H1 (cell line): ENCODE results near the gene SNX21. TPM values are rescaled to one million over a fixed set of nuclear protein-coding genes. Genes with fewer than 3 reads are reported as not detected.

Experiments
- CTCF ChIA-PET: fragments of 300-600 bp; sonication (Branson Sonifier 250); formaldehyde crosslinking; loops from one replicate; lab custom pipeline; 2021; ENCODE audit not compliant: partially characterized antibody; lab: Charles Lee
- POLR2A ChIA-PET: fragments of 300-600 bp; sonication (Branson Sonifier 250); formaldehyde crosslinking; loops from one replicate; lab custom pipeline; 2021; ENCODE audit warnings: inconsistent platforms; ENCODE audit not compliant: partially characterized antibody; lab: Charles Lee
- DNase-seq, 2 experiments: peaks; one replicate each; pipeline versions ENCODE4 v3.0.0 to v3.0.0-alpha.2; 2010 to 2022; ENCODE audit warnings: low spot score in 2 of 2, low read depth in 1 of 2, mixed read lengths in 1 of 2
- FAIRE-seq: peaks from 2 replicates; lab custom pipeline; 2011; peaks lifted over from hg19 to GRCh38; lab: Jason Lieb, UNC
- H2AFZ ChIP-seq: 2 replicates; pipeline ENCODE4 v1.8.1; 2012; ENCODE audit warnings: low read length, inconsistent platforms
- H2AK5ac ChIP-seq: 2 replicates; pipeline ENCODE4 v1.6.1; 2013; ENCODE audit warnings: low read depth, low read length
- H2BK120ac ChIP-seq: replicated peaks from 2 replicates; pipeline ENCODE3; 2013; ENCODE audit warnings: low read depth, low read length, inconsistent platforms
- H2BK12ac ChIP-seq: 2 replicates; pipeline ENCODE4 v1.6.1; 2013; ENCODE audit warnings: low read depth, low read length
- H2BK15ac ChIP-seq: 2 replicates; pipeline ENCODE4 v1.6.1; 2013; ENCODE audit warnings: low read length
- H2BK20ac ChIP-seq: 2 replicates; pipeline ENCODE4 v1.6.1; 2013; ENCODE audit warnings: low read length
- H2BK5ac ChIP-seq: 2 replicates; pipeline ENCODE4 v1.6.1; 2013; ENCODE audit warnings: low read depth, low read length
- H3K14ac ChIP-seq: 2 replicates; pipeline ENCODE4 v1.6.1; 2013; ENCODE audit warnings: inconsistent platforms; ENCODE audit not compliant: insufficient read length
- H3K18ac ChIP-seq: 2 replicates; pipeline ENCODE4 v1.6.1; 2013; ENCODE audit warnings: low read length; ENCODE audit errors: extremely low read depth
- H3K23ac ChIP-seq: 2 replicates; pipeline ENCODE4 v1.6.1; 2013; ENCODE audit warnings: inconsistent platforms; ENCODE audit not compliant: insufficient read length
- H3K23me2 ChIP-seq: 2 replicates; pipeline ENCODE4 v1.6.1; 2013; ENCODE audit warnings: low read depth, low read length
- H3K27ac ChIP-seq: 2 replicates; pipeline ENCODE4 v1.6.1; 2011; ENCODE audit warnings: low read depth, low read length, inconsistent platforms
- H3K27me3 ChIP-seq, 4 experiments: replicated peaks in 1 of 4; 1 replicate in 1 of 4; 2 replicates in 3 of 4; pipeline versions ENCODE4 v1.6.1 to v1.8.1; 2011 to 2013; ENCODE audit warnings: low read length in 3 of 4, mild to moderate bottlenecking in 3 of 4, inconsistent platforms in 2 of 4, mixed read lengths in 2 of 4, moderate library complexity in 1 of 4; ENCODE audit not compliant: control insufficient read depth in 3 of 4, insufficient read depth in 3 of 4; ENCODE audit errors: extremely low read depth in 1 of 4
- H3K36me3 ChIP-seq, 4 experiments: 2 replicates each; pipeline versions ENCODE4 v1.6.1 to v1.8.1; 2011 to 2013; ENCODE audit warnings: mild to moderate bottlenecking in 4 of 4, low read length in 3 of 4, moderate library complexity in 2 of 4, control low read depth in 1 of 4, inconsistent platforms in 1 of 4; ENCODE audit not compliant: insufficient read depth in 4 of 4, control insufficient read depth in 2 of 4
- H3K4ac ChIP-seq: replicated peaks from 2 replicates; pipeline ENCODE3; 2013; ENCODE audit warnings: low read length, low read depth, mixed read lengths, inconsistent platforms; ENCODE audit not compliant: insufficient read length
- H3K4me1 ChIP-seq, 4 experiments: replicated peaks in 1 of 4; 1 replicate in 1 of 4; 2 replicates in 3 of 4; pipeline versions ENCODE4 v1.6.1 to v1.8.1; 2011 to 2013; ENCODE audit warnings: low read length in 3 of 4, inconsistent platforms in 2 of 4, mixed read lengths in 1 of 4; ENCODE audit not compliant: insufficient read depth in 4 of 4, control insufficient read depth in 3 of 4
- H3K4me2 ChIP-seq, 2 experiments: 2 replicates each; pipeline versions ENCODE4 v1.6.1 to v1.8.1; 2011 to 2013; ENCODE audit warnings: low read depth in 2 of 2, low read length in 2 of 2, control low read depth in 1 of 2, inconsistent platforms in 1 of 2, mild to moderate bottlenecking in 1 of 2; ENCODE audit not compliant: insufficient read depth in 1 of 2
- H3K4me3 ChIP-seq, 4 experiments: fragments of 200-600, 300-600 bp in 1 of 4; sonication (generic), shearing (Covaris generic), sonication (Bioruptor Twin) in 1 of 4; 2 replicates each; pipeline versions ENCODE4 v1.5.1 to v1.8.1; 2011 to 2016; ENCODE audit warnings: low read length in 4 of 4, low read depth in 3 of 4, control low read depth in 2 of 4, inconsistent platforms in 2 of 4, mild to moderate bottlenecking in 2 of 4, mixed read lengths in 1 of 4, moderate library complexity in 1 of 4; ENCODE audit not compliant: insufficient read depth in 2 of 4; ENCODE audit errors: extremely low read depth in 1 of 4
- H3K56ac ChIP-seq: replicated peaks from 2 replicates; pipeline ENCODE3; 2013; ENCODE audit warnings: low read depth, mild to moderate bottlenecking, mixed read lengths, low read length, inconsistent platforms; ENCODE audit not compliant: insufficient read length
- H3K79me1 ChIP-seq: 2 replicates; pipeline ENCODE4 v1.6.1; 2013; ENCODE audit warnings: low read depth, low read length, control low read depth
- H3K79me2 ChIP-seq, 2 experiments: 2 replicates each; pipeline versions ENCODE4 v1.6.1 to v1.8.1; 2012 to 2013; ENCODE audit warnings: low read length in 2 of 2, mild to moderate bottlenecking in 2 of 2, inconsistent platforms in 1 of 2; ENCODE audit not compliant: insufficient read depth in 2 of 2, control insufficient read depth in 1 of 2
- H3K9ac ChIP-seq, 4 experiments: replicated peaks in 1 of 4; 1 replicate in 1 of 4; 2 replicates in 3 of 4; pipeline versions ENCODE4 v1.6.1 to v1.8.1; 2011 to 2013; ENCODE audit warnings: low read depth in 3 of 4, low read length in 3 of 4, control low read depth in 2 of 4, mild to moderate bottlenecking in 2 of 4, moderate library complexity in 2 of 4, inconsistent platforms in 1 of 4; ENCODE audit errors: extremely low read depth in 1 of 4
- H3K9me3 ChIP-seq, 2 experiments: 2 replicates each; pipeline versions ENCODE4 v1.6.1 to v1.8.1; 2012 to 2013; ENCODE audit warnings: mild to moderate bottlenecking in 2 of 2, moderate library complexity in 2 of 2, control low read depth in 1 of 2, inconsistent platforms in 1 of 2, low read depth in 1 of 2, low read length in 1 of 2, mixed read lengths in 1 of 2; ENCODE audit not compliant: insufficient read depth in 2 of 2
- H4K20me1 ChIP-seq, 2 experiments: replicated peaks in 1 of 2; 2 replicates each; pipeline versions ENCODE3 to v1.8.1; 2011 to 2013; ENCODE audit warnings: inconsistent platforms in 2 of 2, low read length in 2 of 2, mild to moderate bottlenecking in 1 of 2; ENCODE audit not compliant: insufficient read depth in 2 of 2, control insufficient read depth in 1 of 2
- H4K5ac ChIP-seq: 2 replicates; pipeline ENCODE4 v1.6.1; 2013; ENCODE audit warnings: low read length, low read depth, mixed read lengths, inconsistent platforms; ENCODE audit not compliant: insufficient read length
- H4K8ac ChIP-seq: 2 replicates; pipeline ENCODE4 v1.8.0; 2013; ENCODE audit warnings: mild to moderate bottlenecking, moderate library complexity, low read length, inconsistent platforms; ENCODE audit not compliant: insufficient read depth; ENCODE audit errors: extremely low read depth
- H4K91ac ChIP-seq: replicated peaks from 2 replicates; pipeline ENCODE3; 2013; ENCODE audit warnings: low read length, mixed read lengths, inconsistent platforms; ENCODE audit not compliant: insufficient read length
- CBX8 ChIP-seq: fragments of 300-800, 300-1000 bp; sonication (generic); IDR thresholded peaks from 2 replicates; pipeline ENCODE4 v1.7.1; 2016; ENCODE audit warnings: low read depth, low read length, borderline replicate concordance
- CREB1 ChIP-seq: IDR thresholded peaks from 2 replicates; pipeline ENCODE4 v1.6.1; 2012; ENCODE audit warnings: inconsistent platforms
- JUND ChIP-seq: IDR thresholded peaks from 2 replicates; pipeline ENCODE4 v1.6.1; 2011; ENCODE audit warnings: mild to moderate bottlenecking, improper control_type of control experiment, low read length
- KDM1A ChIP-seq: fragments of 200-600, 300-600 bp; sonication (generic); IDR thresholded peaks from 2 replicates; pipeline ENCODE4 v1.7.1; 2016; ENCODE audit warnings: mild to moderate bottlenecking, low read length, borderline replicate concordance
- KDM4A ChIP-seq: IDR thresholded peaks from one replicate; pipeline ENCODE4 v1.7.1; 2012; ENCODE audit warnings: low read depth, mild to moderate bottlenecking, moderate library complexity, low read length, inconsistent platforms; ENCODE audit not compliant: severe bottlenecking
- KDM5A ChIP-seq: fragments of 200-600 bp; IDR thresholded peaks from 2 replicates; pipeline ENCODE4 v1.7.1; 2012; ENCODE audit warnings: mild to moderate bottlenecking, low read length, inconsistent platforms, mixed read lengths
- SP1 ChIP-seq: IDR thresholded peaks from 2 replicates; pipeline ENCODE4 v1.6.1; 2011; ENCODE audit warnings: low read depth, low read length
- WGBS, 2 experiments: shearing (Covaris generic) in 1 of 2; methylation state at CpG; one replicate each; pipeline versions ENCODE4 v1.1.6 to v1.1.7; 2013 to 2015; ENCODE audit warnings: low lambda C conversion rate in 2 of 2, mixed read lengths in 2 of 2, inconsistent platforms in 1 of 2, low coverage in 1 of 2, missing lambda C conversion rate in 1 of 2; ENCODE audit not compliant: insufficient replicate concordance in 2 of 2, insufficient coverage in 1 of 2, insufficient read length in 1 of 2; ENCODE audit errors: extremely low coverage in 1 of 2, missing lambda C conversion rate in 1 of 2; 5-methylcytosine and 5-hydroxymethylcytosine counted together
- polyA plus RNA-seq, 7 experiments: library from polyadenylated mRNA; depleted of rRNA in 3 of 7; stranded (reverse) in 5 of 7; unstranded in 2 of 7; fragments of >200 nt in 5 of 7; fragments of 200-250 nt in 2 of 7; gene quantifications; 1 replicate in 5 of 7; 2 replicates in 1 of 7; 4 replicates in 1 of 7; pipeline versions ENCODE4 v1.2.1 to v1.2.3, GENCODE V29; 2011 to 2013; ENCODE audit warnings: missing spikeins in 2 of 7, mixed read lengths in 2 of 7
- total RNA-seq: library from RNA; stranded (reverse); fragmentation: NEBNext Ultra II Directional; extraction: Animal tissue kit (Norgen Biotek cat#: 25700); gene quantifications from 2 replicates; pipeline ENCODE4 v1.2.1, GENCODE V29; 2021
- TF ChIP-seq, protein P1 (sequence below): IDR thresholded peaks from 2 replicates; pipeline ENCODE4 v1.6.1; 2012; ENCODE audit warnings: low read length, inconsistent platforms

SNX21 gene
- total and polyA plus RNA-seq, 2 of the 8 experiments (the other 6 are each of a cell fraction or from before 2014, with no cell fraction given), result 15.8 to 16.8 TPM

DNA sequence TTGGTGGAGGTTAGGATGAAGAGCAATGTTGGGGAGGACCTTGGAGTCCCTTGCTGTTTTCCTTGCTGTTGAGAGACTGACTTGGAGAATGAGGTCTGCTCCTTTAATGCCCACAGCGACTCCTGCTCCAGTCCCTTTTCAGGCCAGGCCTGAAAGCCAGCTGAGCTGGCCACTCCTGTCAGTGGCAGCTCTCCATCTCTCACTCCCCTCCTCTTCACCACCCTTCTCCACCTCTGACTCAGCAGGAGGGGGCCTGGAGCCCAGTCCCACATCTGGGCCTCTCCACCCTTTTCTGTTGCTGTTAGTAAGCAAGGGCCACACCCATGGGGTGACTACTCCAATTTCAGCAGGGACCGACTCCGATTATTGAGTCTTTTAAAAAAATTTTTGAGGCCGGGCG is 2.2 kb downstream of the SNX21 start:
- no peak overlapping the region for H2AK5ac ChIP-seq
- FAIRE-seq (no peak), DNase-seq (no peak)
- ChIA-PET POLR2A (interaction anchor here (4.0 to 13.8 kb wide), 4 partner anchors 12 to 20 kb away, joined by 36 to 178 read pairs (median 54); partner anchors contain the start of genes ACOT8, UBE2C and ZSWIM3), CTCF (interaction anchor here (0.8 to 1.9 kb wide), 2 partner anchors 9 to 14 kb away, joined by 3 to 4 read pairs; no protein-coding TSS in a partner anchor)
- H3K79me2 ChIP-seq, result peaks cover 0 to 11% of the 10 kb centered on the region in 2 experiments; a peak in 1 of 4 replicates
- H2BK12ac ChIP-seq, result no peak overlapping the region
- H4K5ac ChIP-seq, result no peak overlapping the region
- H3K79me1 ChIP-seq, result peaks cover 9% of the 10 kb centered on the region
- no peak overlapping the region for H2BK120ac ChIP-seq
- peaks cover 0 to 17% (median 8%) of the 10 kb centered on the region in 4 experiments; a peak in 6 of 7 replicates for H3K4me1 ChIP-seq
- H2AFZ ChIP-seq, result no peak overlapping the region
- peaks cover 0 to 6% (median 3%) of the 10 kb centered on the region in 4 experiments; a peak in 2 of 8 replicates for H3K36me3 ChIP-seq
- no peak overlapping the region for H3K4me3 ChIP-seq
- H3K56ac ChIP-seq, result no peak overlapping the region
- no peak overlapping the region for H2BK20ac ChIP-seq
- WGBS, 2 experiments, result 97% methylated on average over 5 of the region's 5 CpGs; no CpG with 5 or more reads in 1 of the 2 experiments
- no peaks in the 10 kb centered on the region for H3K27me3 ChIP-seq
- H2BK5ac ChIP-seq, result no peak overlapping the region
- H3K23me2 ChIP-seq, result peaks cover 8% of the 10 kb centered on the region; the same call in 1 of the 2 replicates
- H3K9ac ChIP-seq, result no peak overlapping the region
- H4K91ac ChIP-seq, result peak overlapping the region; percentile 13
- TF ChIP-seq KDM1A (no peak), KDM4A (no peak), JUND (no peak), CBX8 (no peak), SP1 (no peak), KDM5A (no peak), CREB1 (no peak)
- TF ChIP-seq, protein P1, sequence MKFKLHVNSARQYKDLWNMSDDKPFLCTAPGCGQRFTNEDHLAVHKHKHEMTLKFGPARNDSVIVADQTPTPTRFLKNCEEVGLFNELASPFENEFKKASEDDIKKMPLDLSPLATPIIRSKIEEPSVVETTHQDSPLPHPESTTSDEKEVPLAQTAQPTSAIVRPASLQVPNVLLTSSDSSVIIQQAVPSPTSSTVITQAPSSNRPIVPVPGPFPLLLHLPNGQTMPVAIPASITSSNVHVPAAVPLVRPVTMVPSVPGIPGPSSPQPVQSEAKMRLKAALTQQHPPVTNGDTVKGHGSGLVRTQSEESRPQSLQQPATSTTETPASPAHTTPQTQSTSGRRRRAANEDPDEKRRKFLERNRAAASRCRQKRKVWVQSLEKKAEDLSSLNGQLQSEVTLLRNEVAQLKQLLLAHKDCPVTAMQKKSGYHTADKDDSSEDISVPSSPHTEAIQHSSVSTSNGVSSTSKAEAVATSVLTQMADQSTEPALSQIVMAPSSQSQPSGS, result no peak
- TF ChIP-seq, all 59 proteins: peak for 0
- no peak overlapping the region for H3K23ac ChIP-seq
- peaks cover 0 to 4% of the 10 kb centered on the region in 2 experiments for H4K20me1 ChIP-seq
- no peak overlapping the region for H3K4me2 ChIP-seq
- no peak overlapping the region for H3K14ac ChIP-seq
- H2BK15ac ChIP-seq, result no peak overlapping the region
- H3K18ac ChIP-seq, result no peak overlapping the region
- no peaks in the 10 kb centered on the region for H3K9me3 ChIP-seq
- no peak overlapping the region for H4K8ac ChIP-seq
- H3K27ac ChIP-seq, result no peak overlapping the region
- no peak overlapping the region for H3K4ac ChIP-seq
